AG04450 (cell line): ENCODE data around the gene PTPRD. TPM values are rescaled to one million over a fixed set of nuclear protein-coding genes. Genes with fewer than 3 reads are reported as not detected.

Source experiments
- CTCF ChIA-PET: fragments of 300-600, 350-600 bp; formaldehyde crosslinking; extraction: SDS; loops from one replicate; lab custom pipeline; 2022; ENCODE audit warnings: antibody characterized with exemption, inconsistent platforms; lab: Charles Lee
- POLR2A ChIA-PET: fragments of 350-600 bp; formaldehyde crosslinking; extraction: SDS; loops from one replicate; lab custom pipeline; 2021; ENCODE audit warnings: antibody characterized with exemption, inconsistent platforms; lab: Yijun Ruan, JAX
- DNase-seq: peaks from one replicate; pipeline ENCODE4 v3.0.0-alpha.2; 2011; ENCODE audit warnings: low read depth, low spot score
- H3K27ac ChIP-seq: one replicate; pipeline ENCODE4 v1.5.1; 2012; ENCODE audit warnings: low read depth, low read length, control low read depth
- H3K27me3 ChIP-seq: one replicate; pipeline ENCODE4 v1.6.0; 2012; ENCODE audit warnings: low read length; ENCODE audit not compliant: control insufficient read depth, insufficient read depth
- H3K4me3 ChIP-seq: 2 replicates; pipeline ENCODE4 v1.5.1; 2011; ENCODE audit warnings: mild to moderate bottlenecking, low read depth, low read length, control low read depth
- H3K9me3 ChIP-seq: 2 replicates; pipeline ENCODE4 v1.5.1; 2012; ENCODE audit warnings: low read length; ENCODE audit not compliant: control insufficient read depth, insufficient read depth
- polyA plus RNA-seq: library from polyadenylated mRNA; depleted of rRNA; stranded (reverse); fragments of >200 nt; gene quantifications from 2 replicates; pipeline ENCODE4 v1.2.3, GENCODE V29; 2011
- TF ChIP-seq, protein P1 (sequence below): IDR thresholded peaks from 2 replicates; pipeline ENCODE4 v1.5.1; 2011; ENCODE audit warnings: low read depth, low read length, control low read depth, inconsistent platforms

Gene PTPRD
- polyA plus RNA-seq, 1 experiment: 0.19 TPM

DNA sequence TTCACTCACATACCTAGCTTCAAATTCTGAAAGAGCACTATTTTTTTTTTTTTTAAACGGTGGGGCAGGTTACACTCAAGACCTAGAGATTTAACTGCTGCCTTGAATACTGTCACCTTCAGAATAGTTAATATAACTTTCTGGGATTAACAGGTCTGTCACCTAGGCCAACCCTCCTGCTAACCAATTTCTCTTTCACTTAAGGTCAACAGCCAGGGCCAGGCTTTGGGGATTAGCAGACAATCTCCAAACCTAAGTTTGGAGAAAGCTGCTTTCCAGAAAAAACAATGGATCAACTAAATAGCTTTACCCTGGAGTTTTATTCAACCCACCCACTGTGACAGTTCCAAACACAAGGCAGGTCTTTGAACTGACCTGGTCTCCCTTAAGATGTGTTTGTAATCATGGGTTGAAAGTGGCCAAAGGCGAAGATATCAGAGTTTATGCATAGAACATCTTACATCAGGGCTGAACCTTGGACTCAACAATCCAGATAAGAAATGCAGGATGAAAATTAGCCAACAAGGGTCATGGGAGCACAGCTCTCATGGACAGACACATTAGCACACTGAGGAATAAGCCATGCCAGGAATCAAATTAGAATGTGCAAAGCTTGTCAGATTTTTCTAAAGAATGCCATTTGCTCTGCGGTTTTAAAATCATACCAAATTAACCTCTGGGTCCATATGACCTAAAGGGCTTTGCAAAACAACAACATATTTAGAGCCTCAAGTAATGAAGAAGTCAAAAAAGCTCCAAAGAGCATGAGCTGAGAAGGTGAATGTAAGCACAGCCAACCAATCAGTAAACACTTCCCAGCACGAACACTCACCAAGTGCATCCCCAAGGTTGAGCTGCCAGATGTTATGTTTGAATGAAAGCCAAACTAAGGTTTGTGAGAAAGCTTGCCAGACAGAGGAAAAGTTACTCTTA, 2274.7 kb downstream of the PTPRD start:
- DNase-seq: no peak
- TF ChIP-seq, protein P1, sequence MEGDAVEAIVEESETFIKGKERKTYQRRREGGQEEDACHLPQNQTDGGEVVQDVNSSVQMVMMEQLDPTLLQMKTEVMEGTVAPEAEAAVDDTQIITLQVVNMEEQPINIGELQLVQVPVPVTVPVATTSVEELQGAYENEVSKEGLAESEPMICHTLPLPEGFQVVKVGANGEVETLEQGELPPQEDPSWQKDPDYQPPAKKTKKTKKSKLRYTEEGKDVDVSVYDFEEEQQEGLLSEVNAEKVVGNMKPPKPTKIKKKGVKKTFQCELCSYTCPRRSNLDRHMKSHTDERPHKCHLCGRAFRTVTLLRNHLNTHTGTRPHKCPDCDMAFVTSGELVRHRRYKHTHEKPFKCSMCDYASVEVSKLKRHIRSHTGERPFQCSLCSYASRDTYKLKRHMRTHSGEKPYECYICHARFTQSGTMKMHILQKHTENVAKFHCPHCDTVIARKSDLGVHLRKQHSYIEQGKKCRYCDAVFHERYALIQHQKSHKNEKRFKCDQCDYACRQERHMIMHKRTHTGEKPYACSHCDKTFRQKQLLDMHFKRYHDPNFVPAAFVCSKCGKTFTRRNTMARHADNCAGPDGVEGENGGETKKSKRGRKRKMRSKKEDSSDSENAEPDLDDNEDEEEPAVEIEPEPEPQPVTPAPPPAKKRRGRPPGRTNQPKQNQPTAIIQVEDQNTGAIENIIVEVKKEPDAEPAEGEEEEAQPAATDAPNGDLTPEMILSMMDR: no peak
- Histone ChIP-seq H3K4me3 (no peak overlapping the region), H3K9me3 (no peaks in the 10 kb centered on the region), H3K27ac (no peak overlapping the region), H3K27me3 (no peaks in the 10 kb centered on the region)
- POLR2A ChIA-PET: no interaction called here
- CTCF ChIA-PET: no interaction called here

DNA sequence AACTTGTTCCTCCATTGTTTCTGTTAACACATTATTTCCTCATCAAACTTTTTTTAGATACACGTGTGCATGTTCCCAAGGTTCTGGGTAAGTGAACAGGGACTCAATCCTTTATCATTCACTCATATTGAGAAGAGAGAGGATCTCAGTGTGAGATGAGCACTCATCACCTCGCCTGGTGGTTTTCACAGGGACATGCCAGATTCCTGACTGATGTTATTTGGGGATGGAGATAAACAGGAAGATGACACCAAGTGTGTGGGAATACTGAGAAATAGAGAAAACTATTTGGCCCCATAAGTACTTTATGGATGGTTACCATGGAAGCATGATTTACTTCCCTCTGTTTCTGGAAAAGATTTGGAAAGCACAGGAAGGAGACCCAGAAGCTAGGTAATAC, 2279.9 kb downstream of the PTPRD start:
- Histone ChIP-seq H3K9me3 (peaks cover 12% of the 10 kb centered on the region), H3K27me3 (no peaks in the 10 kb centered on the region), H3K4me3 (no peak overlapping the region), H3K27ac (no peak overlapping the region)
- ChIA-PET POLR2A (no interaction called here), CTCF (no interaction called here)
- TF ChIP-seq, protein P1: no peak
- no peak for DNase-seq

DNA sequence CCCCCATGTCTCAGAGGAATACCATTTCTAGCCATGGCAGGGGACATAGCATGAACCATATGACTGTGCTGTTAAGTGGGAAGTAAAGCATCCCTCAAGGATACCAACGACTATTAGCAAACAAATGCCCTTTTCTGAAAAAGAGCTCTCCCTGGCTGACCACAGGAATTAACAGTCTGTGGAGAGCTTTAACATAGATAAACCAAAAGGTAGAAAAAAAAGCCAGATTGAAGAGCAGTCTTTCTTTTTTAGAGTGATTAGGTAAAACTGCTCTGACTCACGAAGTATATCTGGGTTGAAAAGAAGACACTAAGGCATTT, 2280.5 kb downstream of the PTPRD start:
- TF ChIP-seq, protein P1: no peak
- ChIA-PET POLR2A (no interaction called here), CTCF (no interaction called here)
- no peak for DNase-seq
- Histone ChIP-seq H3K4me3 (no peak overlapping the region), H3K27ac (no peak overlapping the region), H3K27me3 (no peaks in the 10 kb centered on the region), H3K9me3 (peaks cover 12% of the 10 kb centered on the region)

DNA sequence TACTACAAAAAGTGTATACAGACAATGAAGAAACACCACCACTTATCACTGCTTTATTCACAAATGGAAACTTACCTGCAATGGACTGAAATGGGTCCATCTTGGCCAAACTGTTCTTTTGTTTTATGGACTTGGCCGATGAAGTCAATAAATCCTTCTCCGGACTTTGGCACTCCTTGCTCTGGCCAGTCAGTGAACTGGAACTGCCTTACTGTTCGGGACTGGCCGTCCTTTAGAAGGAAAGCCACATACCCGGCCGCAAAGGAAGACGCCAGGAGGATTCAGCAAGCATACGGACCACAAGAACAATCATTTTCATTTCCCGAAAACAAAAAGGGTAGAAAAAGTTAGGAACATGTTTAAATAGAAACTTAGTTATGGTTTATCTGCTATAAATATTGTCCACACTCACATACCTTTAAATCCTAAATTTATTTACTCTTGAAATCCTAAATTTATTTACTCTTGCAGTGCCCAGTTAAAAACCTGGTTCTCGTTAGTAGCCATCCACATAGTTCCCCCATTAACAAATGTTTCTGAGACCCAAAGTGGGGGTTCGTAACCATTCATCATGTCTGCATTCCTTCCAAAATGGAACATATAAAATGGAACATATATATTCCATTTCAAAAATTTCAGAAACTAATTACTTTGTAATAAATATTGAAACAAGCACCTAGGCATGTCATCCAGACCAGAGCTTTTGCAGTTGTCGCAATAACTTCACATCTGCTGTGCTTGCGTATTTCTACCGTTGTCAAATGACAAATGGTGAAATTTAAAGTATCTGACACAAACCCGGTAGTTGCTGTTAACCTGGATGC, 2281.1 kb downstream of the PTPRD start:
- ChIA-PET POLR2A (no interaction called here), CTCF (no interaction called here)
- Histone ChIP-seq H3K4me3 (no peak overlapping the region), H3K9me3 (peaks cover 12% of the 10 kb centered on the region), H3K27me3 (no peaks in the 10 kb centered on the region), H3K27ac (no peak overlapping the region)
- no peak for DNase-seq
- TF ChIP-seq, protein P1: no peak
